ENCODE data around the gene RNASE4.

RNASE4 gene

DNA sequence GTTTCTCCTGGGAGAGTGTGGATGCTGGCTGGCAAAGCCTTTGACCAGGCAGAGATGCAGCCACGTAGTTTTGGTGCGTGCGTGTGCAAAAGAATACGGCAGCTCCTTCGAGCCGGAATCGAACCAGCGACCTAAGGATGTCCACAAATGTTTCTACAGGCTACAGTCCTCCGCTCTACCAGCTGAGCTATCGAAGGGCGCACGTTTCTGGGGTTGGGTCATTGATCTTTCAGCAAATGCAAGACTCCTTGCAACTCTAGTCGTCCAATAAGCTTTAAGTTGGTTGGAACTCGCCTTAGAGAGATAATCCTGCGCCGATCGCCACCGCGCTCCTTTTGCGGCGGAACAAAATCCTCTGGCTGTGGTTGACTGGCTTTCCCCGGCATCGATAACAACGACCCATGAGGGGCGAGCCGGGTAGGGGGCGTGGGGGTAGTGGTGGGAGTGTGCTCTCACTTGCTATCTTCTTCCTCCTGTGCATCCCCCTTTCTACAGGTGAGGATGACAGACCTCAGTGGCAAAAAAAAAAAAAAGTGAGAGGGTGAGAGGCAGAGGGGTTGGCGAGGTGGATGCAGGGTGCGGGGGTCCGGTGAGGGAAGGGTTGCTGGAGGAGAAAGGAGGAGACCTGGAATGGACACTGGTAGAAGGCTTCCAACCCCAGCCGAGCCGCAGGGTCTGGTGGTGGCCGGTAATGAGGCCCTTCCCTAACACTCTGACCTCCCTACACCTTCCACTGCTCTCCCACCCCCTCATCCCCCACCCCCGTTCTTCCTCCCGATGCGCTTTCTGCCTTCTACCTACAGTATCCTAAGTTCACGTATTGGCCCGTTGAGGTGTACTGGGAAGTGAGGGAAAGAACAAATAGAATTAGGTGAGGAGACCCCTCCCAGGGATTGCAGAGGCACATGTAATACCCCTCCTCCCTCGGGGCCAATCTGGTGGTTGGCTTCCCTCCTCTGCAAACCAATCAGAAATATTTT, 31.1 kb upstream of the RNASE4 start:
- TF ChIP-seq, protein P1, sequence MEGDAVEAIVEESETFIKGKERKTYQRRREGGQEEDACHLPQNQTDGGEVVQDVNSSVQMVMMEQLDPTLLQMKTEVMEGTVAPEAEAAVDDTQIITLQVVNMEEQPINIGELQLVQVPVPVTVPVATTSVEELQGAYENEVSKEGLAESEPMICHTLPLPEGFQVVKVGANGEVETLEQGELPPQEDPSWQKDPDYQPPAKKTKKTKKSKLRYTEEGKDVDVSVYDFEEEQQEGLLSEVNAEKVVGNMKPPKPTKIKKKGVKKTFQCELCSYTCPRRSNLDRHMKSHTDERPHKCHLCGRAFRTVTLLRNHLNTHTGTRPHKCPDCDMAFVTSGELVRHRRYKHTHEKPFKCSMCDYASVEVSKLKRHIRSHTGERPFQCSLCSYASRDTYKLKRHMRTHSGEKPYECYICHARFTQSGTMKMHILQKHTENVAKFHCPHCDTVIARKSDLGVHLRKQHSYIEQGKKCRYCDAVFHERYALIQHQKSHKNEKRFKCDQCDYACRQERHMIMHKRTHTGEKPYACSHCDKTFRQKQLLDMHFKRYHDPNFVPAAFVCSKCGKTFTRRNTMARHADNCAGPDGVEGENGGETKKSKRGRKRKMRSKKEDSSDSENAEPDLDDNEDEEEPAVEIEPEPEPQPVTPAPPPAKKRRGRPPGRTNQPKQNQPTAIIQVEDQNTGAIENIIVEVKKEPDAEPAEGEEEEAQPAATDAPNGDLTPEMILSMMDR (IDR thresholded peaks at IDR 0.05; ENCODE audit: low read depth, low read length, missing control alignments) = no peak
- no peak for DNase-seq (ENCODE audit: low read depth)
- in situ Hi-C loops (cut with HindIII; ENCODE audit: low sequenced_read_pairs) = no loop called here
- no peak overlapping the region for H3K4me3 ChIP-seq (ENCODE audit: low read depth, low read length)

DNA sequence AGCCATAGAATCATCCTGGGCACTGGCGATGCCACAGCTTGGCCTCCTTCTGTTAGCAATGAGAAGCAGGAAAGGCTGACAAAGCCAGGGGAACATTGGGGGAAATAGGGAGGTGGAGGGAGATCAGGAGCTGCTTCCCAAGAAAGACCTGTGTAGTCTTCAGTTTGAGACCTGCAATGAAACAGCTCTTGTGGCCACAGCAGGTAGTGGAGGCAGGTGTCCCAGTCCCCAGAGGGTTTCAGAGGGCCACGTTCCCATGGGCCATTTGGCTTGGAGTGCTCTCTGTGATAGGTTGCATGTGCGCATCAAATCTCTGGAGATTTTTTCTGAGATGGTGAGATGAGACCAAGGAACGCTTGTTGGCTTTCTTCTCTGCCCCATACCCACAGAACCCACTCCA, 28.5 kb upstream of the RNASE4 start:
- no peak overlapping the region for H3K4me3 ChIP-seq (ENCODE audit: low read depth, low read length)
- TF ChIP-seq, protein P1 (IDR thresholded peaks at IDR 0.05; ENCODE audit: low read depth, low read length, missing control alignments) = no peak
- DNase-seq (ENCODE audit: low read depth) = no peak
- in situ Hi-C loops (cut with HindIII; ENCODE audit: low sequenced_read_pairs) = no loop called here

DNA sequence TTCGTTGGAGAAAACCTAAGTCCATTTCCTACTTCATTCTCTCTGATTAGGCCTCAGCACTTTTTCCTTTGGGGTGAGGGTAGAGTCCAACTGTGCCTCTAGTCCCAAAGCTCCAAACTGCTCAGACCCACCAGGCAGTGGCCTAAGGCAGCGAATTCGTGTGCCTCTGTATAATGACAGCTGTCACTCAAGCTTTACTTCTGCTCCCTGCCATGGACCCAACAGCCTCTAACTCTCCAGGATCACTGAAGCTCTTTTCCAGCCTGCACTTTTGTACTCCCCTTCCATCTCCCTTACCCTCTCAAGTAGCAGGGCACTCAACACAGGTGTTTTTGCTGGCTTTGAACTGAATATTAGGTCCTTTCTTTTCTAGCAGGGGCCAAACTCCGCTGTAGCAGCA, 28.1 kb upstream of the RNASE4 start:
- no peak for DNase-seq (ENCODE audit: low read depth)
- H3K4me3 ChIP-seq (ENCODE audit: low read depth, low read length) = no peak overlapping the region
- in situ Hi-C loops (cut with HindIII; ENCODE audit: low sequenced_read_pairs) = no loop called here
- TF ChIP-seq, protein P1 (IDR thresholded peaks at IDR 0.05; ENCODE audit: low read depth, low read length, missing control alignments) = no peak

DNA sequence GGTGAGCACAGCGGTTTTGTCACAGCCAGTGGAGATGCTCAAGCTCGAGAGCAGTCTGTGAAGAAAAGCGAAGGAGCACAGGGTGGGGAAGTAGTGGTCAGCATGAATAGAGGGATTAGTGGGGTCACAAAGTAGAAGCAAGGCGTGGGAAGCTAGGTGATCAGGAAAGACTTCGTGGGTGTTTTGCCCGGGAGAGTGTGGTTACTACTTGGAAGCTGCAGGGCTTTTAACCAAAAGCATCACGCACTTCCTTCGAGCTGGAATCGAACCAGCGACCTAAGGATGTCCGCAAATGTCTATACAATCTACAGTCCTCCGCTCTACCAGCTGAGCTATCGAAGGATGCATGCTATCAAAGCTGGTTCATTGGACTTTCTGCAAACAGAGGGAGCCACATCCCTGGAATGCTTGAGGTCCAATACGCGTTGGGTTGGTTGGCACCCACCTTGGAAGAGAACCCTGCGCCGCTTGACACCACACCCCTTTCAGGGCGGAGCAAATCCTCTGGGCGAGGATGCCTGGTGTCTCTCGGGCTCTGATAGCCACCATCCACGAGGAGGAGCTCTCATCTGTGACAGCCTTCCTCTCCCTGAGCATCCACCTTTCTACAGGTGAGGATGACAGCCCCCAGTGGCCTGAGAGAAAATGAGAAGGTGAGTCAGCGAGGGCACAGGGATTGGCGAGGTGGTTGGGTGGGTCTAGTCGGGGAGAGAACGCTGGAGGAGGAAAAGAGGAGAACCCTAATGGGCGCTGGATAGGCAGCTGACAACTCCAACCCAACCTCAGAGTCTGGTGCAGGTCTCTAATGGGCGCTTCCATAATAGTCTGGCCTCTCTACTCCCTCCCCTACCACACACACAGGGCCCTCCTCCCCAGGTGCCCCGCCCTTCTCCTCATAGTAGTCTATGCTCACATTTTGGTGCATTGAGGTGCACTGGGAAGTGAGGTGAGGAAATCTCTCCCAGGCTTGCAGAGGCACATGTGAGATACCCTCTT, 26.8 kb upstream of the RNASE4 start:
- no peak overlapping the region for H3K4me3 ChIP-seq (ENCODE audit: low read depth, low read length)
- in situ Hi-C loops (cut with HindIII; ENCODE audit: low sequenced_read_pairs) = no loop called here
- TF ChIP-seq, protein P1 (IDR thresholded peaks at IDR 0.05; ENCODE audit: low read depth, low read length, missing control alignments) = no peak
- DNase-seq (ENCODE audit: low read depth) = no peak

DNA sequence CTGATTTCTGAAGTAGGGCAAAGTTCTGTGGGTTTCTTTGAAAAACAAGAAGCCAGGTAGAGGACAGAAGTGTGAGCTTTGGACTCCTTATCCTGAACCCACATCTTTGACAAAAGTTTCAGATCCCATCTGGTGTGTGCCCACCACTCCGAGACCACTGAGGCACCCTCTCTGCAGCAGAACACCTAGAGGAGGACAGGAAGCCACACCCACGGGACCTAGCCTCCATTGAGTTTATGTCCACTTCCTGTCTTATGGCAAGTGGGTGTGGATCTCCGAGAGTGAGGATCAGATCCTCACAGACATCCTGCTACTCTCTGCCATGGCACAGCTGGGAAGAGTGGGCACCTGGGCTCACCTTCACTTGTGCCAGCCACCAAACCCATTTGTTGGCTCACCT, 26.1 kb upstream of the RNASE4 start:
- in situ Hi-C loops (cut with HindIII; ENCODE audit: low sequenced_read_pairs) = no loop called here
- TF ChIP-seq, protein P1 (IDR thresholded peaks at IDR 0.05; ENCODE audit: low read depth, low read length, missing control alignments) = no peak
- DNase-seq (ENCODE audit: low read depth) = no peak
- no peak overlapping the region for H3K4me3 ChIP-seq (ENCODE audit: low read depth, low read length)

DNA sequence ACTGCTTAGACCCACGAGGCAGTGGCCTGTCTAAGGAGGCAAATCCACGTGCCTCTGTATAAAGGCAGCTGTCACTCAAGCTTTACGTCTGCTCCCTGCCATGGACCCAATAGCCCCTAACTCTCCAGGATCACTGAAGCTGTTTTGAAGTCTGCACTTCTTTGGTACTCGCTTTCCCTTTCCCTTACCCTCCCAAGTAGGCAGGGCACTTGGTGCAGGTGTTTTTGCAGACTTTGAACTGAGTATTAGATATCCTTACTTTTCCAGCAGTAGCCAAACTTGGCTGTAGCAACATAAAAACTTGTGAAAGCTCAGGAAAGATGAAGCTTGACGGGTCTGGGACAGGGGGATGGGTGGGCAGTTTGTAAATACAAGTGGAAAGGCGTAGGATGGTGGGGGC, 25.0 kb upstream of the RNASE4 start:
- no peak for DNase-seq (ENCODE audit: low read depth)
- TF ChIP-seq, protein P1 (IDR thresholded peaks at IDR 0.05; ENCODE audit: low read depth, low read length, missing control alignments) = no peak
- H3K4me3 ChIP-seq (ENCODE audit: low read depth, low read length) = no peak overlapping the region
- in situ Hi-C loops (cut with HindIII; ENCODE audit: low sequenced_read_pairs) = no loop called here

Data from astrocyte of the cerebellum (primary cell).